Kidney glomerular epithelial cell (primary cell): ENCODE results near the gene FCER2.
A peak's percentile ranks its signal among the peaks of the same experiment; 100 is the strongest.

ENCODE experiments used
- DNase-seq: peaks from one replicate; lab custom pipeline; 2025; lab: John Stamatoyannopoulos, UW

FCER2 gene

GRCh38 chr19:7699417-7700401, 2.2 kb downstream of the FCER2 start:
- DNase-seq: no peak

DNA sequence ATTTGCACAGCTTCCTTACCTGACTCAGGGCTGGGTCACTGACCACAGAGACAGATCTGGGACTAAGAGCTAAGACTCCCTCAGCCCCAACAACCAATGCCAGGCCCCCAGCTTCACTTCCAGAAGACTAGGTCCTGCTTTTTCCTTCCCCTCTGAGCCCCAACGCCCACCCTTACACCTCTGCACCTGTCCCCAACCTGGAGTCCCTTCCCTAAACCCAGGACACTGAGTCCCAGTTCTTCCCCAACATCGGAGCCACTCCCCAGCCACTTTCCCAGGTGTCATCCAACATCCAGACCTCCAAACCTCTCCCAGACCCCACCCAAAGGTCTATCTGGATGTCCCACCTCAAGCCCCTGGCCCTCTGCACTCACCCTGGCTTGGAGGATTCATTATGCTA, 2.9 kb downstream of the FCER2 start:
- DNase-seq: no peak

GRCh38 chr19:7698583-7698982, 3.3 kb downstream of the FCER2 start:
- no peak for DNase-seq

- no peak for DNase-seq
These were observed 4.1 kb downstream of the FCER2 start for GRCh38 chr19:7697721-7698287.

DNA sequence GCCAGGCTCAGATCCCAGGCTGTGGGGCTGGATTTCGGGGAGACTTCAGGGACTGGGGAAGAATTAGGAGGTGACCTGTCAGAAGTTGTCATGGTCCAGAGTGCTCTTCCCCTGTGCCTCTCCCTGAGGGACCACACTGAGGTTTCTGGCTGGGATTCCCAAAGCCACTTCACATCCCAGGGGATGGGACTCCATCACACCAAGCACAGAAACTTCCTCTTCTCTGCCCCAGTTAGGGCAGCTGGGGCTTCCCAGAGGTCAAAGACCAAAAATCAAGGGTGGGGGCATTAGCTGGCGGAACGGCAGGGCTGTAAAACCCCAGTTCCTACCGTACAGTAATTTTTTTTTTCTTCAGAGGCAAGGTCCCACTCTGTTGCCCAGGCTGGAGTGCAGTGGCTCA, 7.4 kb downstream of the FCER2 start:
- DNase-seq: no peak

DNA sequence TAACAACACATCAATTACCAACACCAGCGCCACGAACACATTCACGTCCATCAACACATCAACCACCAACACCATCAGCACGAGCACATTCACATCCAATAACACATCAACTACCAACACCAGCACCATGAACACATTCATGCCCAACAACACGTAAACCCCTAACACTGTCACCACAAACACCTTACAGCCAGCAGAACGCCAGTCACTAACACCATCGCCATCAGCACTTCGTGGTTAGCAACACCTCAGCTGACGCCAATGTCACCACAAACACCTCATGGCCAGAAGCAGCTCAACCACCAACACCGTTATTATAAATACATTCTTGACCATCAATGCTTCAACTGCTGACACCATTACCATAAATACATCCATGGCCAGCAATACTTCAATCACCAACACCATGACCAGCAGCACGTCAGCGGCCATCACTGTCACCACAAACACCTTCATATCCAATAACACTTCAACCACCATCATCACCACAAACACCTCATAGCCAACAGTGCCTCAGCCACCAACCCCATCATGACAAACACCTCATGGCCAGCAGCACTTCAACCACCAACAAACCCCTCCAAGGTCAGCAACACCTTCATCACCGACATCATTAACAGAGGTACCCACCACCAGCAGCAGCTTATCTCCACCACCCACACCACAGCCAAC, 9.4 kb downstream of the FCER2 start:
- DNase-seq: no peak

DNA sequence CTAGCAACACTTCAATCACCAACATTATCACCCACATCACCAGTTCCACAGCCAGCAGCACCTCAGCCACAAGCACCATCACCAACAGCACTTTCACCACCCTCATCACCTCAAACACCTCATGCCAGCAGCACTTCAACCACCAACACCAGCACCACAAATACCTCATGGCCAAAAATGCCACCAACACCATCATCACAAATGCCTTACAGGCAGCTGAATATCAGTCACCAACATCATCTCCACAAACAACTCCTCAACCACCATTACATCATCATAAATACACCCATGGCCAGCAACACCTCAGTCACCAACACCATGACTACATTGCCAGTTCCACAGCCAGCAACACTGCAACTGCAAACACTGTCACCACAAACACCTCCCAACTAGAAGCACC, 10.4 kb downstream of the FCER2 start:
- no peak for DNase-seq

DNA sequence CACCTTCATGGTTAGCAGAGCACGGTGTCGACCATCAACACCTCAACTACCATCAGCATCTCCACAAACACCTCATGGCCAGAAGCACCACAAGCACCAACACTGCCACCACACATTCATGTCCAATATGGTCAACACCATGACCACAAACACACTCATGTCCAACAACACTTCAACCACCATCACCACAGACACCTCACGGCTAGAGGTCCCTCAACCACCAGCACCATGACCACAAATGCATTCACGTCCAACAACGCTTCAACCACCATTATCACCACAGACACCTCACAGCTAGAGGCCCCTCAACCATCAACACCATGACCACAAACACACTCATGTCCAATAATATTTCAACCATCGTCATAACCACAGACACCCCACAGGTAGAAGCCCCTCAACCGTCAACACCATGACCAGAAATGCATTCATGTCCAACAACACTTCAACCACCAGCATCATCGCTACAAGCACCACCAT, 11.1 kb downstream of the FCER2 start:
- no peak for DNase-seq

- no peak for DNase-seq
These were observed 12.8 kb downstream of the FCER2 start for GRCh38 chr19:7689165-7689564.

DNA sequence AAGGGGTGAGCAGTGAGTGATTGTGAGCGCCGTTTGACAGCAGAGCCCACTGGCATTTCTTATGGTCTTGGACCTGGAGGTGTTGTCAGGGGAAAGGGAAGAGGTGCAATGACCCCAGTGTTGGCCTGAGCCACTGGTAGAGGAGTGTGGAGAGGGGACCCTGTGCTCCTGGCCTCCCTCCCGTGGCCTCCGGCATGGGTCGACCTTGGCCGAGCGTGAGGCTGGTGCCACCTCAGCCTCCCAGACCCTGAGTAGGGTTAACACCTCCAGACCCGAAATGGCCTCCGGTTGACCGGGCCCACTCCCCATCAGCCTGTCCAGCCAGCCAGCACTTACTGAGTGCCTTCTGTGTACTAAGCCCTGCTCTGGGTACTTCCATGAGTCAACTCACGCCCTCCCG, 14.8 kb downstream of the FCER2 start:
- no peak for DNase-seq

DNA sequence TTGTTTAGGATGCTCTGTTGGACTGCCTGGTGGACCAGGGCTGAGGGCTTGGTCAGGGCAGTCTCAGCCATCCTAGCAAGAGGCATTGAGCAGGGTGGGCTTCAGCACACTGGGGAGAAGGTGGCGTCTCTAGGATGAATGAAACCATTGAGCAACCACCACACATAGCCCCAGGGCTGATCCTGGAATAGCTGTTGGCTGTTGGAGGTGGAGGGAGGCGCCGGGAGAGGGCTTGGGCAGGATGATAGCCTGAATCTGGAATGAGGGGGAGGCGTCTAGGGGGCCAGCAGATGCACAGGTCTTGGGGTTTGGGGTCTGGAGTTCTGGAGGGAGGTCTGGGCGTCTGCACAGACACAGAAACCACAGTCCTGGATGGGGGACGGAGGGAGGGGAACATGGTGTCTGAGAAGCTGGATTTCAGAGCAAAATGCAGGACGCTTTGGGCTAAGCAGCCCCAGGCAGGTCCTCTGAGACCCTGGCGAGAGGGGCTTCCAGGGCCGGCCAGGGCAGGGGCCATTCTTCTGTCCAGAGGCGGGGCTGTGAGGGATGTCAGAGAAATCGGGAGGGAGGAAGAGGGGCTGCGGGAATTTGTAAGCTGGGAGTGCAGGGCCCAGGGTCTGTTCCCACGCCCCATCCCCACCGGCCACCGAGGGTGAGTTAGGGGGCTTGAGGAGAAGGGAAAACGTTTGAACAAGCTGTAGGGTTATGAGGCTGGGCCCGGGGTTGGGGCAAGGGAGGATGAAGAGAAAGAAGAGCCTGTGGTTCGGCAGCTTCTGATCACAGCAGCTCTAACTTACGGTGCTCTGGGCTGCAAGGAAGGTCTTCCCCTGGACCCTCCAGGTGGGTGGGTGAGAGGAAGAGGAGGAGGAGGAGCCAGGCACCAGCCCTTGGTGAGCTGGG, 16.1 kb downstream of the FCER2 start:
- no peak for DNase-seq

DNA sequence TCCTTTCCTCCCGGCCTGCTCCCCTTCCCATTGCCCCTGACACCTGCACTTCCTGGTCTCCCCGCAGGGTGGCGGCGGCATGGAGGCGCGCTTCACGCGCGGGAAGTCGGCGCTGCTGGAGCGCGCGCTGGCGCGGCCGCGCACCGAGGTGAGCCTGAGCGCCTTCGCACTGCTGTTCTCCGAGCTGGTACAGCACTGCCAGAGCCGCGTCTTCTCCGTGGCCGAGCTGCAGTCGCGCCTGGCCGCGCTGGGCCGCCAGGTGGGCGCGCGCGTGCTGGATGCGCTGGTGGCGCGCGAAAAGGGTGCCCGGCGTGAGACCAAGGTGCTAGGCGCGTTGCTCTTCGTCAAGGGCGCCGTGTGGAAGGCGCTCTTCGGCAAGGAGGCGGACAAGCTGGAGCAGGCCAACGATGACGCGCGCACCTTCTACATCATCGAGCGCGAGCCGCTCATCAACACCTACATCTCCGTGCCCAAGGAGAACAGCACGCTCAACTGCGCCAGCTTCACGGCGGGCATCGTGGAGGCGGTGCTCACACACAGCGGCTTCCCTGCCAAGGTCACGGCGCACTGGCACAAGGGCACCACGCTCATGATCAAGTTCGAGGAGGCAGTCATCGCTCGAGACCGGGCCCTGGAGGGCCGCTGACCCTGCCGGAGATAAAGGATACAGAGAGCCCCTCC, 19.6 kb downstream of the FCER2 start:
- DNase-seq: no peak

- peak; percentile 64 for DNase-seq
These were observed 20.4 kb downstream of the FCER2 start for GRCh38 chr19:7681340-7682174.

DNA sequence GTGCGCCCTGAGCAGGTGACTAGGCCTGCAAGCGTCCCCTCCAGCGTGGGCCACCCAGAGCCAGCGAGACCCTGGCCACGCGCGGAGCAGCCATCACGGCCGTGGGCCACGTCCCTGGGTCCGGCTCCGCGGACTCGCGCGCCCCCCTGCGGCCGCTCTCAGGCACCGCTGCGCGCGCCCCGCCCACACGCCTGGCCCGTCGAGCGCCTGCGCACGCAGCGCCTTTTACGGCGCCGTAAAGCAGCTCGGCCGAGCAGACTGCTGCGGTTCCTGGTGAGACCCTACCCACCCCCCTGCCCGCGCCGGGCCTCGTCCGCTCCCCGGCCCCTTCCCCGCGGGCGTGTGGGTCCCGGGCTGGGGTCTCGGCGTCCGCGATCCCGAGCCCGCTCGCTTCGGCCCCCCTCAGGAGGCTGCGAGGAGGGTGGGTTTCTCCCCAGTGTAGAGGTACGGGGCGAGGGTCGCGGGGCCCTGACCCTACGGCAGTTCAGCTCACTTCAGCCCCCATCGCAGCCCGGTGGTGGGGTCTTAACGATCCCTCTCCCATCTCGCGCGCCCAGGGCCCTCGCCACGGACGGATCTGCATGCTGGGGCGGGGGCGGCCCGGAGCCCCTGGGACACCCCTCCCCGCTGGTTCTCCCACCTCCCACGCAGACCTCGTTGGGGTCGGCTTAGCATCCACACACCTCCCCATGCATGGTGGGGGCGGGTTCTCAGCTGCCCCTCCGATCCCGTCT, 21.2 kb downstream of the FCER2 start, which contains the start of gene TRAPPC5:
TSS of gene TRAPPC5 (plus strand) at position 228 of the 734 bp plus-strand sequence. CDS start 1,421 bp downstream, outside the sequence.
- peak; percentile 43 for DNase-seq

- DNase-seq: no peak
These were observed 21.9 kb downstream of the FCER2 start for GRCh38 chr19:7679771-7680605.

GRCh38 chr19:7678971-7679751, 22.8 kb downstream of the FCER2 start:
- DNase-seq: no peak

DNA sequence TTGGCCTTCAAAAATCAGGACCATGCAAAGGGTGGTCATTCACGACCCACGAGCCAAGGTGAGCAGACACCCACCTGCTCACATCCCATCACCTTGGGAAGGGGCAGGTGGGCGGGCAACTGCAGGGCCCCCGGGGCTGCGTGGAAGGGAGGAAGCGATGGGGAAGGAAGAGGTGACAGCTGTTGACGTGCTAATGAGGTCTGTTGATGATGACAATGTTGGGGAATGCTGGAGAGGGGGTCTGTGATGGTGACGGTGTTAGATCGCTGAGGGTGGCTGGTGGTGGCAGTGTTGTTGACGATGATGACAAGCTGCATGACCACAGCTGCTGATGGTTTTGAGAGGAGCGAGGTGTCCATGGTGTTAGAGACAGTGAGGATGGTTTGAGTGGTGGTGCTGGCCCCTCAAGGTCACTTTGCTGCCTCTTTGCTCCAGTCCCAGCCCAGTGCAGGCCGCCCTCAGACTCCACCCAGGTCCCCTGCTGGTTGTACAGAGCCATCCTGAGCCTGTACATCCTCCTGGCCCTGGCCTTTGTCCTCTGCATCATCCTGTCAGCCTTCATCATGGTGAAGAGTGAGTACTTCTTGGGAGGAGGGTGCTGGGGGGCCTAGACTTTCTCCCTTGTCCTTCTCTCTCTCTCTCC, 24.1 kb downstream of the FCER2 start:
- no peak for DNase-seq
